ENCODE data around the gene C5AR1.
A peak's percentile ranks its signal among the peaks of the same experiment; 100 is the strongest.

Gene C5AR1

GRCh38 chr19:47312366-47313006 is 2.8 kb downstream of the C5AR1 start:
- no peak for FAIRE-seq
- no peak for DNase-seq (ENCODE audit: insufficient read length, low spot score)
- TF ChIP-seq POLR2A (IDR thresholded peaks at IDR 0.05; ENCODE audit: low read depth, low read length) = no peak
- TF ChIP-seq POLR2AphosphoS5 (IDR thresholded peaks at IDR 0.05; ENCODE audit: low read depth, low read length) = no peak

GRCh38 chr19:47313754-47314295 is 4.2 kb downstream of the C5AR1 start:
- DNase-seq (ENCODE audit: insufficient read length, low spot score) (no peak), FAIRE-seq (no peak)
- TF ChIP-seq PAX5 (IDR thresholded peaks at IDR 0.05; ENCODE audit: insufficient read depth, low read length, severe bottlenecking) = no peak

DNA sequence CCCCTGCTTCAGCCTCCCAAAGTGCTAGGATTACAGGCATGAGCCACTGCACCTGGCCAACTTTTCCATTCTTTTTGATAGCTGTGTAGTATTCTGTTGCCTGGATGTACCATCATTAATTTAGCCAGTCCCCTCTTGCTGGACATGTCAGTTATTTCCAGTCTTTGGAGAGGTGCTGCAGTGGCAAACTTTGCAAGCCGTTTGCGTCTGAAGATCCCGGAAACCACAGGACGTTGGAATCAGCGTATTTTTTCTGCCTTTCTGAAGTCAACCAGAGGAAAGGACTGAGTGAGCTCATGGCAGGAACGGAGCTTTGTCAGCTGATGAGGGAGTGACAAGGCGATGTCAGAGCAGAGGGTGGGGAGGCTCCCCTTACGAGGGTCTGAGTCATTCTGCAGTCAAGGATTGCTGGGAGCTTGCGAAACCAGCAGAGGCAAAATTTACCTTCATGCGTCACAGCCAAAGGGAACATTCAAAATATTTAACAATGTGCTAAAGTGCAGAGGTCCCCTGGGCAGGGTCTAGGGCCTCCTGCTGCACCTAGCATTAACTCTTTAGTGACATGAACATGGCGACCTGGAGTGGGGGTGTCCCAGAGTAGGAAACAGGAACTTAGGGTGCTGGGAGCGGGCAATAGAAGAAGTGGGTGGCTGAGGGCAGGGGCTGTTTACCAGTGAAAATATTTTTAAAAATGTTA is 5.6 kb downstream of the C5AR1 start:
- no peak for FAIRE-seq
- no peak for TF ChIP-seq POU2F2 (IDR thresholded peaks at IDR 0.05; ENCODE audit: low read depth, low read length)
- DNase-seq (ENCODE audit: insufficient read length, low spot score) = no peak

DNA sequence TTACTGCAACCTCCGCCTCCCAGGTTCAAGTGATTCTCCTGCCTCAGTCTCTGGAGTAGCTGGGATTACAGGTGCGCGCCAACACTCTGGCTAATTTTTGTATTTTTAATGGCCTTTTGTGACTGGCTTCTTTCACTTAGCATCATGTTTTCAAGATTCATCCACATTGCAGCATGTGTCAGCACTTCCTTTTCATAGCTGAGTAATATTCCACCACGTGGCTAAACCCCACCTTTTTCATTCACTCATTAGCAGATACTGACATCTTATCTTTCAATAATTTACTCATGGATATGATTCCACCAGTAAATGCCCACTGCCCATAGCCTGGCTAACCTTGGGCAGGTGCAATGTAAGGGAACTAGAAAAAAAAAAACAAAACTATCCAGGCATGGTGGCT is 6.9 kb downstream of the C5AR1 start:
- DNase-seq (ENCODE audit: insufficient read length, low spot score) (no peak), FAIRE-seq (no peak)
- TF ChIP-seq POLR2AphosphoS5 (IDR thresholded peaks at IDR 0.05; ENCODE audit: low read depth, low read length) (no peak), TAF1 (IDR thresholded peaks at IDR 0.05; ENCODE audit: low read depth, low read length) (no peak), SPI1 (IDR thresholded peaks at IDR 0.05; ENCODE audit: low read depth, low read length) (no peak), POU2F2 (IDR thresholded peaks at IDR 0.05; ENCODE audit: low read depth, low read length) (no peak), PAX5 (IDR thresholded peaks at IDR 0.05; ENCODE audit: insufficient read depth, low read length, severe bottlenecking) (no peak), POLR2A (IDR thresholded peaks at IDR 0.05; ENCODE audit: low read depth, low read length) (no peak)

GRCh38 chr19:47319923-47320871 is 10.5 kb downstream of the C5AR1 start:
- DNase-seq (ENCODE audit: insufficient read length, low spot score) (no peak), FAIRE-seq (no peak)
- no peak for TF ChIP-seq SPI1 (IDR thresholded peaks at IDR 0.05; ENCODE audit: low read depth, low read length)
- TF ChIP-seq POLR2A (IDR thresholded peaks at IDR 0.05; ENCODE audit: low read depth, low read length) = no peak
- no peak for TF ChIP-seq PAX5 (IDR thresholded peaks at IDR 0.05; ENCODE audit: insufficient read depth, low read length, severe bottlenecking)
- no peak for TF ChIP-seq POLR2AphosphoS5 (IDR thresholded peaks at IDR 0.05; ENCODE audit: low read depth, low read length)
- no peak for TF ChIP-seq POU2F2 (IDR thresholded peaks at IDR 0.05; ENCODE audit: low read depth, low read length)
- no peak for TF ChIP-seq TAF1 (IDR thresholded peaks at IDR 0.05; ENCODE audit: low read depth, low read length)

DNA sequence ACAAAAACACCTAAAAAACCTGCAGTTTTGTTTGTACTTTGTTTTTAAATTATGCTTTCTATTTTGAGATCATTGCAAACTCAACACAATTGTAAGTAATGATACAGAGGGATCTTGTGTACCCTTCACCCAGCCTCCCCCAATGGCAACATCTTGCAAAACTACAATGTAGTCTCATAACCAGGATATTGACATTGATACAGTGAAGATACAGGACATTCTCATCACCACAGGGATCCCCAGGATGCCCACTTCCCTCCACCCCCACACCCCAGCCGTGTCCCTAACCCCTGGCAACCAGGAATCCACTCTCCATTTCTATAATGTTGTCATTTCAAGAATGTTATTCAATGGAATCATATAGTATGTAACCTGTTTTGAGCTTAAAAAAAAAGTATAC is 12.0 kb downstream of the C5AR1 start:
- DNase-seq (ENCODE audit: insufficient read length, low spot score) = no peak
- no peak for FAIRE-seq
- TF ChIP-seq PAX5 (IDR thresholded peaks at IDR 0.05; ENCODE audit: insufficient read depth, low read length, severe bottlenecking) (no peak), POLR2AphosphoS5 (IDR thresholded peaks at IDR 0.05; ENCODE audit: low read depth, low read length) (no peak), TAF1 (IDR thresholded peaks at IDR 0.05; ENCODE audit: low read depth, low read length) (no peak), POLR2A (IDR thresholded peaks at IDR 0.05; ENCODE audit: low read depth, low read length) (no peak)

DNA sequence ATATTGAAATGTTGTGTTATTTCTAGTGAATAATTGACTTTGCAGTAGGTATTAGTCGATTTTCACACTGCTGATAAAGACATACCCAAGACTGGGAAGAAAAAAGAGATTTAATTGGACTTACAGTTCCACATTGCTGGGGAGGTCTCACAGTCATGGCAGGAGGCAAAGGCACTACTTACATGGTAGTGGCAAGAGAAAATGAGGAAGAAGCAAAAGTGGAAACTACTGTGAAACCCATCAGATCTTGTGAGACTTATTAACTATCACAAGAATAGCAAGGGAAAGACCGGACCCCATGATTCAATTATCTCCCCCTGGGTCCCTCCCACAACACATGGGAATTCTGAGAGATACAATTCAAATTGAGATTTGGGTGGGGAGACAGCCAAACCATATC is 12.4 kb downstream of the C5AR1 start:
- TF ChIP-seq SPI1 (IDR thresholded peaks at IDR 0.05; ENCODE audit: low read depth, low read length) (0 out of 2 replicates have a peak, but pooled peaks have one; percentile 10), TAF1 (IDR thresholded peaks at IDR 0.05; ENCODE audit: low read depth, low read length) (no peak)
- no peak for FAIRE-seq
- DNase-seq (ENCODE audit: insufficient read length, low spot score) = no peak

GRCh38 chr19:47323409-47323808 is 13.7 kb downstream of the C5AR1 start:
- DNase-seq (ENCODE audit: insufficient read length, low spot score) = no peak
- no peak for FAIRE-seq

GRCh38 chr19:47323872-47324271 is 14.2 kb downstream of the C5AR1 start:
- DNase-seq (ENCODE audit: insufficient read length, low spot score) (no peak), FAIRE-seq (no peak)
- TF ChIP-seq POLR2A (IDR thresholded peaks at IDR 0.05; ENCODE audit: low read depth, low read length) (no peak), POLR2AphosphoS5 (IDR thresholded peaks at IDR 0.05; ENCODE audit: low read depth, low read length) (no peak), TAF1 (IDR thresholded peaks at IDR 0.05; ENCODE audit: low read depth, low read length) (no peak), SPI1 (IDR thresholded peaks at IDR 0.05; ENCODE audit: low read depth, low read length) (no peak), PAX5 (IDR thresholded peaks at IDR 0.05; ENCODE audit: insufficient read depth, low read length, severe bottlenecking) (no peak), POU2F2 (IDR thresholded peaks at IDR 0.05; ENCODE audit: low read depth, low read length) (no peak)

More at GRCh38 chr19:47323409-47323808, 13.7 kb downstream of the C5AR1 start:
- TF ChIP-seq PAX5 (IDR thresholded peaks at IDR 0.05; ENCODE audit: insufficient read depth, low read length, severe bottlenecking) (no peak), POLR2A (IDR thresholded peaks at IDR 0.05; ENCODE audit: low read depth, low read length) (no peak), POU2F2 (IDR thresholded peaks at IDR 0.05; ENCODE audit: low read depth, low read length) (no peak), TAF1 (IDR thresholded peaks at IDR 0.05; ENCODE audit: low read depth, low read length) (no peak), POLR2AphosphoS5 (IDR thresholded peaks at IDR 0.05; ENCODE audit: low read depth, low read length) (no peak), SPI1 (IDR thresholded peaks at IDR 0.05; ENCODE audit: low read depth, low read length) (no peak)

- DNase-seq (ENCODE audit: insufficient read length, low spot score) (no peak), FAIRE-seq (no peak)
- TF ChIP-seq POLR2AphosphoS5 (IDR thresholded peaks at IDR 0.05; ENCODE audit: low read depth, low read length) (no peak), PAX5 (IDR thresholded peaks at IDR 0.05; ENCODE audit: insufficient read depth, low read length, severe bottlenecking) (no peak), TAF1 (IDR thresholded peaks at IDR 0.05; ENCODE audit: low read depth, low read length) (no peak), SPI1 (IDR thresholded peaks at IDR 0.05; ENCODE audit: low read depth, low read length) (no peak), POLR2A (IDR thresholded peaks at IDR 0.05; ENCODE audit: low read depth, low read length) (no peak), POU2F2 (IDR thresholded peaks at IDR 0.05; ENCODE audit: low read depth, low read length) (no peak)
Measured at GRCh38 chr19:47324502-47324901, 14.8 kb downstream of the C5AR1 start.
